Astrocyte of the spinal cord (primary cell): Measurements from ENCODE around the gene RPLP2.

ENCODE experiments used
- DNase-seq: peaks from one replicate; pipeline ENCODE4 v3.0.0; 2011; ENCODE audit warnings: low read depth, low spot score
- H3K4me3 ChIP-seq: 2 replicates; pipeline ENCODE4 v1.5.1; 2011; ENCODE audit warnings: low read depth, mild to moderate bottlenecking, low read length, moderate library complexity
- in situ Hi-C: cut with HindIII; loops from 2 replicates; pipeline ENCODE4 v1.10.0; 2017; ENCODE audit warnings: low sequenced_read_pairs
- TF ChIP-seq, protein P1 (sequence below): IDR thresholded peaks from 2 replicates; pipeline ENCODE4 v1.5.1; 2012; ENCODE audit warnings: low read depth, mild to moderate bottlenecking, low read length, inconsistent platforms

RPLP2 gene

DNA sequence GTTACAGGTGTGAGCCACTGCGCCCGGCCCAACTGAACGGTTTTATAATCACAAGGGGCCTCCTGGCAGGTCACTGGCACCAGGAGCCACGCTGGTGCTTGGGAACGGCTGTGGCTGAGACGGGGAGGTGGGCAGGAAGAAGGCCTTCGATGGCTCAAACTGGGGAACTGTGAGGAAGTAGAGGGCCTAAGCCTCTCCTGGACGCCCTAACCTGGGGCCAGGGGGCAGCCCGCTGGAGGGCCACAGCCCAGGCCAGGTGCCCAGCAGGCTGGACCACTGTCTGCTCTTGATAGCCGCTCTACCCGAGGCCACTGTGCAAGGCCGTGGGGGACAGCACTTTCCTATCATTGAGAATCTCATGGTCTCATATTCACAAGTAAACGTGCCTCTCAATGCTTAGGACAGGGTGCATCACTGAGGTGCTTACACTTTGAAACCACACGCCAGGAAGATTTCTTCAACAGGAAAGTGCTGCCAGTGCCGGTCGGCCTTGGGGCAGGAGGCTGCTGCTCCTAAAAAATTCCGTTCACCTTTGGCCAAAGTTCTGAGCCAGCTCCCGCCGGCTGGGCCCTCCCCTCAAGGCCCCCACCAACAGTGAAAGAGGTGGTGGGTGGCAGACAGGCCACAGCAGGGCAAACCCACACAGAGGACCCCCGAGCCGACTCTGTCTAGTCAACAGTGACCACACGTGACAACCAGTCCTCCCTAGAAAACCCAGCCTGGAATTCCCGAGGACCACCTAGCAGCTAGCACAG is 39.7 kb upstream of the RPLP2 start:
- in situ Hi-C loops = no loop called here
- H3K4me3 ChIP-seq = no peak overlapping the region
- DNase-seq = no peak
- TF ChIP-seq, protein P1, sequence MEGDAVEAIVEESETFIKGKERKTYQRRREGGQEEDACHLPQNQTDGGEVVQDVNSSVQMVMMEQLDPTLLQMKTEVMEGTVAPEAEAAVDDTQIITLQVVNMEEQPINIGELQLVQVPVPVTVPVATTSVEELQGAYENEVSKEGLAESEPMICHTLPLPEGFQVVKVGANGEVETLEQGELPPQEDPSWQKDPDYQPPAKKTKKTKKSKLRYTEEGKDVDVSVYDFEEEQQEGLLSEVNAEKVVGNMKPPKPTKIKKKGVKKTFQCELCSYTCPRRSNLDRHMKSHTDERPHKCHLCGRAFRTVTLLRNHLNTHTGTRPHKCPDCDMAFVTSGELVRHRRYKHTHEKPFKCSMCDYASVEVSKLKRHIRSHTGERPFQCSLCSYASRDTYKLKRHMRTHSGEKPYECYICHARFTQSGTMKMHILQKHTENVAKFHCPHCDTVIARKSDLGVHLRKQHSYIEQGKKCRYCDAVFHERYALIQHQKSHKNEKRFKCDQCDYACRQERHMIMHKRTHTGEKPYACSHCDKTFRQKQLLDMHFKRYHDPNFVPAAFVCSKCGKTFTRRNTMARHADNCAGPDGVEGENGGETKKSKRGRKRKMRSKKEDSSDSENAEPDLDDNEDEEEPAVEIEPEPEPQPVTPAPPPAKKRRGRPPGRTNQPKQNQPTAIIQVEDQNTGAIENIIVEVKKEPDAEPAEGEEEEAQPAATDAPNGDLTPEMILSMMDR = no peak

DNA sequence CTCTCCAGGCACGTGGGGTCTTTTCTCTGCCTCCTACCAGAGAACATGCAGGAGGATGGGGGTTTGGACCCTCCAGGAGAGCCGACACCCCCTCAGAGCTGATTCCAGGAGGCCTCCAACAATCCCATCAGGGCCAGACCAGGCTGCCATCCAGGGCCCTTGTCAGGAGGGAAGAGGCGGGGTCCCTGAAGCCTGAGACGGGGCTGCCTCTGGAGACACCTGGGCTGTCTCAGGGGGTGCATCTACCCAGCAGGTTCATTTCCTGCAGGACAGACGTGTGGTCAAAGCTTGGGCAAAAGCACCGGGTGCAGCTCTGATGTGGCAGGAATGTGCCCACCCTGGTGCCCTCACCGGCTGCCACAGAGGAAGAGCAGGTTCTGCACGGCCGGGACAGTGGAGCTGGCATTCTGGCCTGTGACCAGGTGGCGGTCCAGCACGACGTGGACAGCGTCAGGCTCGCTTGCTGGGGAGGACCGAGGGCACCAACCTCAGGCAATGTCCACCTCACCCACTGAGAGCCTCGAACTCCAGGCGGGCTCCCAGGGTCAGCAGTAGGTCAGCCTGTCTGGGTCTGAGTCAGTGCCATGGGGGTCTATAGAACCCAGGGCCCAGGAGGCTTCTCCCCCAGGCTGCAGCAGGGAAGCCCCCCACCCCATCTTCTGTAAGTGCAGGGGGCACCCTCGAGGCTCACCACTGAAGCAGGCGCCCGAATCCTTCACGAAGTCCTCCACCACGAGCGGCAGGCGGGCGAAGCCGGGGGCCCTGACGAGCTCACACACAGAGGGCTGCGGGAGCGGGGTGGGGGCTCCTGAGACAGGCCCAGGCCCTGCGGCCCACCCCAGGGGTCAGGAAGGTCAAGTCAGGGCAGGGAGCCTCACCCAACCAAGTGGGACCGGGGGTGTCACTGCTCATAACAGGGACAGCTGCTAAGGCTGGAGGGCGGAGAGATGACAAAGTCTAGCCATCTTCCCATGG is 38.8 kb upstream of the RPLP2 start:
- no peak for DNase-seq
- no peak overlapping the region for H3K4me3 ChIP-seq
- in situ Hi-C loops = no loop called here
- TF ChIP-seq, protein P1 = no peak

DNA sequence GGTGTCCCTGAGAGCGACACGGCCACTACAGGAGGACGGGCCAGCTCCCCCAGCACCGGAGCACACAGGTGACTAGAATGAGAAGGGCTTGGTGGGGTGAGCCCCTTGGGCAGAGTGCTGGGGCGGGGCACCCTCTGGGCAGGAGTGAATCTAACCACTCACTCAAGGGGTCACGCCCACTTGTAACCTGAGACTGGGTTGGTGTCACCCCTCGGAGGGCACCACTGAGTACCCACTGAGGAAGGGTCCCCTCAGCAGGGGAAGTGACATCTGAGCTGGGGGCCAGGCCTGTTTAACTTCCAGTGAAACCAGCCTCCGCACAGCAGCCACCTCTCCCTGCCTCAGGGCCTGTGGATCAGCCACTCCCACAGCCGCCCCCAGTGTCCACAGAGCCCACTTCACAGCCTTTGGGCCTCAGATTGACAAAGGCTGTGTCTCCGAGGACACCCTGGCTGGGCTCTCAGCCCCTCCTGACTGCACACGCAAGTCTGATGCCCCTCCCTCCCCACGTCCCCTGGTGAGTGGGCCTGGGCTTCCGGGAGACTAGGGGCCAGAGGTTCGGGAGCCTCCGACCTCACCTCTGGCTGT is 38.1 kb upstream of the RPLP2 start:
- H3K4me3 ChIP-seq = no peak overlapping the region
- DNase-seq = no peak
- in situ Hi-C loops = no loop called here
- TF ChIP-seq, protein P1 = no peak

DNA sequence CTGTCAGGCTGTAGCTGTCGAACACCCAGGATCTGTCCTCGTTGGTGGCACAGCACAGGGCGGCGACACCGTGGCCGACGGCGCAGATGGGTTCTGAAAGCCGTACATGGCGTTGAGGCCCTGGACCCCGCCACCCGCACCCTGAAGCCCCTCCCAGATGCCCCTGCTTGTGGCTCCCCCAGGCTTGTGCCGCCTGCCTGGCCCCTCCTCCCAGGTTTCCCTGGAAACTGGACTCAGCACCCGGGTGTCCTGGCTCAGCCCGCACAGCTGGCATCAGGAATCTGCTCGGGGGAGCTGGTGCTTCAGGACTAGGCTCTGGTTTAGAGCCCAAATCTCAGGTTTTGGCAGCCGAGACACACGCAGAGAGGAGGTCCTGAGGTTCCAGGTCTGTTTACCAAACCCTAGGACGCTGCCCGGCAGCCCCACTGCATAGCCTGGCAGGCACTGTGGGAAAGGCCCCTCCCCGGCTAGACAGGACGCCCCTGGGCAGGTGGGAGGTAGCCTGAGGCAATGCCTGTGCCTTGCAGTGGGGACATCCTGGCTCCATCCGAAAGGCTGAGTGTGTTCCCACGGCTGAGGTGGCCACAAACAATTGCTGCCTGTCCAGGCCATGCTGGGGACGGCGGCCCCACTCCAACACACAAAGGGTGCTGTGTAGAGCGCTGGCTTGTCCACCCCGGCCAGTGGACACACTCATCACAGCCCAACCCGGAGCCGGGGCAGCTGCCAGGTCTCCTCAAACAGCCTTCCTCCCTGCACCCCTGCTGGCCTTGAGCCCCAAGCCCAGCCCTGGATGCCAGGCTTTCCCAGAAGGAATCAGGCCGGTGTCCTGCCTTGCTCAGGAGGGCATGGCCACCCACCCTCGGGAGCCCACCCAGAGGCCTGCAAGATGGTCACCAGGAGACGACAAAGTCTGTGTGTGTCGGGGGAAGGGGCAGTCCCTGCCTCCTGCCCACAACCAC is 37.1 kb upstream of the RPLP2 start:
- no peak for DNase-seq
- H3K4me3 ChIP-seq = no peak overlapping the region
- TF ChIP-seq, protein P1 = no peak
- in situ Hi-C loops = no loop called here

DNA sequence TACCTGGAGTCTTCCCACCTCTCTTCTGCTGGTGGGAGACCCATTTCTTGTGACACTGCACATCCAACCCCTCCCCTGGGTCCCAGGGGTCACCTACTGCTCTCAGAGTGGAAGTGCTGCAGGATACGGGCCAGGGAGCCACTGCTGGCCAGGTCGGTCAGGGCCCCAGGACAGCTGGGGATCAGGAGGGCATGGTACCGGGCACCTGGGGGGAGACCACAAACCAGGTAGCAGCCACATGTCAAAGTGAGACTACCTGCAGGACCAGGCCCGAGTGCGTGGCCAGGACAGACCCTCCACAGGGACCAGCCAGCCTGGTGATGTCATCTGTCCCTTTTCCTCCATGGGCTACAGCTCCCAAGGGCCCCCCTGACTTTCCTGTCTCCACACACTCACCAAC is 36.3 kb upstream of the RPLP2 start:
- TF ChIP-seq, protein P1 = no peak
- no peak overlapping the region for H3K4me3 ChIP-seq
- no peak for DNase-seq
- in situ Hi-C loops = no loop called here
